Kidney epithelial cell (primary cell): Measurements from ENCODE around the gene DOCK10. TPM values are rescaled to one million over a fixed set of nuclear protein-coding genes. Genes with fewer than 3 reads are reported as not detected.

Experiments
- DNase-seq: peaks from one replicate; pipeline ENCODE4 v3.0.0-alpha.2; 2010; ENCODE audit warnings: low read depth
- H3K27me3 ChIP-seq: 2 replicates; pipeline ENCODE4 v1.6.0; 2011; ENCODE audit warnings: low read length; ENCODE audit not compliant: control insufficient read depth, insufficient read depth
- H3K36me3 ChIP-seq: 2 replicates; pipeline ENCODE4 v1.5.1; 2011; ENCODE audit warnings: low read length; ENCODE audit not compliant: control insufficient read depth, insufficient read depth
- H3K4me3 ChIP-seq: 2 replicates; pipeline ENCODE4 v1.5.1; 2011; ENCODE audit warnings: low read depth, mild to moderate bottlenecking, control low read depth, low read length
- total RNA-seq: library from RNA; depleted of rRNA; stranded (reverse); fragments of >200 nt; gene quantifications from 2 replicates; pipeline ENCODE4 v1.2.3, GENCODE V29; 2015
- TF ChIP-seq, protein P1 (sequence below): IDR thresholded peaks from 2 replicates; pipeline ENCODE4 v1.5.1; 2011; ENCODE audit warnings: mild to moderate bottlenecking, moderate library complexity, low read length, control low read depth, inconsistent platforms; ENCODE audit not compliant: insufficient read depth, poor library complexity, severe bottlenecking

DOCK10 gene
- total RNA-seq, 1 donor from 2014 or later = 5.0 TPM

DNA sequence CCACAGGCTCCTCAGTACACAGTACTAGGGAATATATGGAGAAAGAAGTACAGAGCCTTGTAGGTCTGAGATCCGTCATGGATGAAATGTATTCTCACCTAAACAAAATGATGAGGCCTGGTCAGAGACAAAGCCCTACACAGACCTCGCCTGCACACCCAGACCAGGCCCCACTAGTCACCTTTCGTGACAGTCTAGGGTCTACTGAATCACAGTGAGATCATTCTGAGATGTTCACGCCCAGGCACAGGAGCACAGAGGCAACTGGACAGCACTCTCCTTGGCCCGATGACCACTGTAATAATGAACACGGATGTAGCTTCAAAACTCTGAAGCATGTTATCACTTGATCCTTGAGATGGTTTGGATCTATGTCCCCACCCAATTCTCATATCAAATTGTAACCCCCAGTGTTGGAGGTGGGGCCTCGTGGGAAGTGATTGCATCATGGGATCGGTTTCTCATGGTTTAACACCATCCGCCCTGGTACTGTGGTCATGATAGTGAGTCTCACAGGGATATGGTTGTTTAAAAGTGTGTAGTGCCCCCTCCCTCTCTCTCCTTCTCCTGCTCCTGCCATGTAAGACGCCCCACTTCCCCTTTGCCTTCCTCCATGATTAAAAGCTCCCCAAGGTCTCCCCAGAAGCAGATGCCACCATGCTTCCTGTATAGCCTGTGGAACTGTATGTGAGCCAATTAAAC lies 15.1 kb downstream of the DOCK10 start:
- TF ChIP-seq, protein P1, sequence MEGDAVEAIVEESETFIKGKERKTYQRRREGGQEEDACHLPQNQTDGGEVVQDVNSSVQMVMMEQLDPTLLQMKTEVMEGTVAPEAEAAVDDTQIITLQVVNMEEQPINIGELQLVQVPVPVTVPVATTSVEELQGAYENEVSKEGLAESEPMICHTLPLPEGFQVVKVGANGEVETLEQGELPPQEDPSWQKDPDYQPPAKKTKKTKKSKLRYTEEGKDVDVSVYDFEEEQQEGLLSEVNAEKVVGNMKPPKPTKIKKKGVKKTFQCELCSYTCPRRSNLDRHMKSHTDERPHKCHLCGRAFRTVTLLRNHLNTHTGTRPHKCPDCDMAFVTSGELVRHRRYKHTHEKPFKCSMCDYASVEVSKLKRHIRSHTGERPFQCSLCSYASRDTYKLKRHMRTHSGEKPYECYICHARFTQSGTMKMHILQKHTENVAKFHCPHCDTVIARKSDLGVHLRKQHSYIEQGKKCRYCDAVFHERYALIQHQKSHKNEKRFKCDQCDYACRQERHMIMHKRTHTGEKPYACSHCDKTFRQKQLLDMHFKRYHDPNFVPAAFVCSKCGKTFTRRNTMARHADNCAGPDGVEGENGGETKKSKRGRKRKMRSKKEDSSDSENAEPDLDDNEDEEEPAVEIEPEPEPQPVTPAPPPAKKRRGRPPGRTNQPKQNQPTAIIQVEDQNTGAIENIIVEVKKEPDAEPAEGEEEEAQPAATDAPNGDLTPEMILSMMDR = no peak
- Histone ChIP-seq H3K4me3 (no peak overlapping the region), H3K27me3 (no peaks in the 10 kb centered on the region), H3K36me3 (no peaks in the 10 kb centered on the region)
- no peak for DNase-seq

DNA sequence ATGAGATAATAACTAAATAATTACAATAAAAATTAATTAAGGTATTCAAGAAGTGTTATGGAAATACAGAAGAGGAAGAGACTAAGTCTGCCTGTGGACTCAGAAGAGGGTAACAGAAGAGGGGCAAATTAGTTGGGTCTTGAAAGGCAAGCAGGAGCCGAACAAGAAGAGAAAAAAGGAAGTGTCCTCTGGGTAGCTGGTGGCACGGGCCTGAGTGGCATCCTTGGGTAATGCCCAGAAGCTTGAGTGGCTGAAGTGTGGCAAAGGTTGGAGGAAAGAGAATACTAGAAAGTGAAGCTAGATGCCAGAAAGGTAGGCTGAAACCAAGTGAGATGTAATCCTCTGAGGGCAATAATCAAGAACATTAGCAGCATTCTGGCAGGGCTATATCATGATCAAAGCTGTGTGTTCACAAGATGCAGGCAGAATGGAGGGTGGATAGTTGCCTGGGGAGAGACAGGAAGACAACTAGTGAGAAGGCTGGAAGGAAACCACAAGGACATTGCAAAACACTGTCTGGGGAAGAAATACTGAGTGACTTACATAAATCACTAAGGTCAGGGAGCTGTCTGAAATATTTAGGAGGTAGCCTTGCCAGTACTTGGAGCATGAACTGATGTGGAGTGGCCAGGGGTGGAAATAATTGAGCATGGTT lies 16.2 kb downstream of the DOCK10 start:
- Histone ChIP-seq H3K36me3 (no peaks in the 10 kb centered on the region), H3K27me3 (no peaks in the 10 kb centered on the region), H3K4me3 (no peak overlapping the region)
- no peak for DNase-seq
- TF ChIP-seq, protein P1 = no peak

DNA sequence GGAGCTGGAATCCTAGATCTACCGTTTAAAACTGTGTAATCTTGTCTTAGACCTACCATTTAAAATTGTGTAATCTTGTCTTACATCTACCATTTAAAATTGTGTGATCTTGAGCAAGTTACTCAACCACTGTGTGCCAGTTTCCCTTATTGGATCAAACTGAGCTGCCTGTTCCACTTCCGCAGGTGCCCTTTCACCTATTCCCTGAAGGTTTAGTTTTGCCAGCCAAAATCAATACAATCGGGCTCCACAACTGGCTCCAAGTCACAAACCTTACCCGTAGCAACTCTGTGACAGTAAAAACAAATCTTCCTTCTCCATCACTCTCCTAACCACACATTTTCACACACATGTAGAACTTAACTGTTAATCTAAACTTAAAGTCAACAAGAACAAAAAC lies 20.1 kb downstream of the DOCK10 start:
- no peak for DNase-seq
- Histone ChIP-seq H3K27me3 (no peaks in the 10 kb centered on the region), H3K36me3 (no peaks in the 10 kb centered on the region), H3K4me3 (no peak overlapping the region)
- TF ChIP-seq, protein P1 = no peak

DNA sequence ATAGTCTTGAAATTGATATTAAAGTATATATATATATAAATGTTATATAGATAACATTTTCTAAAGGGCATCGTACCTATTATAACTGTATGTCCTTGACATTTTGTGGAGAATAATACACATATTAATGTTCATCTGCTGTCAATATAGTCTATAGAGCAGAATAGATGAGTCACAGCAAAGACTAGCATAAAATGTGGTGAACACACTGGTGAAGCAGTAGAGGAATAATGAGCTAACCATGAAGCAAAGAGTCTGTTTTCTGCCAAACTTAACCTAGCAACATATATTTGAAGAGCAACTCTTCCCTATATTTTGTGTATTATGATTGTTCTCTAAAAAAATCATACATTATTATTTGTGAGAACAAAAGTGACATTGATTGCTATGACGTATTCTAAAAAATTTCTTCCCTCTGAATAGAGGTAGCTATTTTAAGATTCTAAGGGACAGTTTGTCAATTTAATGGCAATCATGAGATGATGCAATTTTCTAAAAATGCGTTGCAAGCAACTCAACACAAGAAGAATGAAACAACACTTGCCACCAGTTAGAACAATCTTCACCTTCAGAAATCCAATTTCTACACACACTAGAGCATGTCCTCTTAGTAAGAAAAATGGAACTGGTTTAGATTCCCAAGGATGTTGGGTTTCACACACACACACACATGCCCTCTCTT lies 22.0 kb downstream of the DOCK10 start:
- H3K27me3 ChIP-seq = no peaks in the 10 kb centered on the region
- TF ChIP-seq, protein P1 = no peak
- DNase-seq = no peak
- no peaks in the 10 kb centered on the region for H3K36me3 ChIP-seq
- H3K4me3 ChIP-seq = no peak overlapping the region

DNA sequence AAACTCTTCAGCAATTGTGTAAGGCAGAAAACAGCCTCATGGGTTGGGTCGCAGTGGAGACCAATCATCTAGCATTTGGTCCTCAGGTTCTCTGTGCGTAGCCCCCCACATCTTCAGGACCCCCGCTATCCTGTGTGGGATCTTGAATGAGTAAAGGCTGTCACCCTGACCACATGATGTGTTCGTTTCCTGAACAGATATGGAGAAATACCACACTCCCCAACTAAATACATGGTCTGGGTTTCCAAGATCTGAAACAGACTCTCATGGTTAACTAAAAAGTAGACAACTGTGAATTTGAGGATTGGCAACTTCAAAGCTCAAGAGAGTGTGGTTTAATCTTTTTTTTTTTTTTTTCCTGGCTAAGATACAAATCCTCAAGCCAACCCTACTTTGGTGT lies 23.2 kb downstream of the DOCK10 start:
- TF ChIP-seq, protein P1 = no peak
- DNase-seq = no peak
- Histone ChIP-seq H3K27me3 (no peaks in the 10 kb centered on the region), H3K4me3 (no peak overlapping the region), H3K36me3 (no peaks in the 10 kb centered on the region)
